Measurements from ENCODE around the gene HLA-DPA1. TPM values are rescaled to one million over a fixed set of nuclear protein-coding genes. Genes with fewer than 3 reads are reported as not detected.
A peak's percentile ranks its signal among the peaks of the same experiment; 100 is the strongest.

The HLA-DPA1 gene
- total and polyA plus RNA-seq, 10 of the 15 experiments (the other 5 are each of a cell fraction or from before 2014, with no cell fraction given): 508 to 1,640 (median 829) TPM

DNA sequence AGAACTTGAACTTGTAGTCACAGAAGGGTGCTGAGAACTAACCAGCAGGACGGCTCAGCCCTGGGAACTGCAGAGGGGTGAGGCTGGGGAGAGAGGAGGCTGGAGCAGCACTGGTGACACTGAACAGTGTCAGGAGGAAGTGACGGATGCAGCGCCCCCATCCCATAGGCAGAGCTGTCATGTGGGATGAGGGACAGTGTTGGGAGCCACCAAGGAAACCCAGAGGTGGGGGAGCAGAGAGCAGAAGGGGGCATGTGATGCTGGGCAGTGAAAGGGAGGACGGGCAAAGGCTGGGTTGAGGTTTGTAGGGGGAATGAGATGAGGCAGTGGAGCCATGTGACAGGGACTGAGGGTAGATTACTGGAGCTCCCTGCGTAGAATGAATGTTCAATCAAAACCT, 4.5 kb upstream of the HLA-DPA1 start (continued):
- TF ChIP-seq RELB (IDR thresholded peaks at IDR 0.05; ENCODE audit: low read depth): no peak
- TF ChIP-seq JUND (IDR thresholded peaks at IDR 0.05; ENCODE audit: low read depth, low read length): no peak
- TF ChIP-seq MXI1 (IDR thresholded peaks at IDR 0.05; ENCODE audit: low read depth, low read length): no peak

DNA sequence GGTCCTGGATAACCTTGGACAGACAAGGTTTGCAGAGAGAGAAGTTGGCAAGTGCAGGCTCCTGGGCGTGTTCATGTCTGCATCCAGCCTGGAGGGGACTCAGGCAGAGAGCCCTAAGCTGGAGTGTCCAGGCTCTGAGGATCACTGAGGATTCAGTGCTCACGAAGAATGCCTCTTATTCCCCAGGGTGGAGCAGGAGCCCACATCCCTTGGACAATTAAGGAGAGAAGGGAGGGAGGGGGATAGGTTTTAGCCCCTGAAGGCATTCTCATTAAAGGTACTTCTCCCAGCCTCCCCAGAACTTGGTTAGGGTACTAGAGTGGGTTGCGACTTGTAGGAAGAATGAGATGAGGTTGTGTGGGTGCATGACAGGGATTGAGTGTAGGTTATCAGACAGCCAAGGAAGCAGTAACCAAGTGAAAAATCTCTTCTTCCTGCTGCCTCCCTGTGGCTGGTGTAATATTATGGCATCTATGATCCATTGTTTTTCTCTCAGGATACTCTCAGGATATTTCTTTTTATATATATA, 3.0 kb upstream of the HLA-DPA1 start:
- intact Hi-C loops (cut with micrococcal nuclease; ENCODE audit: unreplicated experiment): no loop called here
- no peaks in the 10 kb centered on the region for H4K20me1 ChIP-seq (ENCODE audit: control insufficient read depth, insufficient read depth)
- FAIRE-seq: no peak
- RAD21 ChIA-PET (ENCODE audit: unreplicated experiment): interaction anchor here (0.9 to 7.9 kb wide), 16 partner anchors 13 to 640 kb away, joined by 3 to 172 read pairs (median 4); partner anchors contain the start of gene HLA-DMB
- no peak for ATAC-seq
- in situ Hi-C loops (cut with MboI): no loop called here
- no peaks in the 10 kb centered on the region for H3K9me3 ChIP-seq (replicated peaks; ENCODE audit: control insufficient read depth, insufficient read depth, low read length)
- BruUV-seq (replicated peaks): TSS peak; percentile 60
- SMC1A ChIA-PET (ENCODE audit: uncharacterized antibody, unreplicated experiment): interaction anchor here (0.7 to 8.9 kb wide), 15 partner anchors 9 to 123 kb away, joined by 3 to 176 read pairs (median 6); partner anchors contain the start of genes HLA-DMA and HLA-DOA
- CTCF ChIA-PET: interaction anchor here (1.0 to 6.0 kb wide), 16 partner anchors 12 to 195 kb away, joined by 3 to 55 read pairs (median 6); partner anchors contain the start of genes HLA-DOA, RPS18 and VPS52
- peak overlapping the region; percentile 82 for H3K4me3 ChIP-seq
- peak overlapping the region; percentile 99 for H3K27ac ChIP-seq (ENCODE audit: control insufficient read depth, insufficient read depth)
- peaks cover 89% of the 10 kb centered on the region for H3K79me2 ChIP-seq (ENCODE audit: control insufficient read depth, insufficient read depth, low read length)
- no peak for DNase-seq (ENCODE audit: low read depth, low spot score)
- 7% methylated on average over 3 of the region's 3 CpGs for WGBS (ENCODE audit: insufficient coverage, insufficient replicate concordance, low lambda C conversion rate, missing lambda C conversion rate)
- POLR2A ChIA-PET: interaction anchor here (0.7 to 8.8 kb wide), 16 partner anchors 19 to 453 kb away, joined by 3 to 330 read pairs (median 5); partner anchors contain the start of genes HLA-DMA, HLA-DOA, RING1 and TAP2
- H3K9ac ChIP-seq (ENCODE audit: control insufficient read depth, insufficient read depth, low read length): peak overlapping the region; percentile 97
- H3K4me2 ChIP-seq (ENCODE audit: control insufficient read depth, insufficient read depth): peak overlapping the region; percentile 80
- H3K27me3 ChIP-seq (replicated peaks in 1 of 2; ENCODE audit: control insufficient read depth in 2 of 2, insufficient read depth in 2 of 2, low read length in 1 of 2): no peaks in the 10 kb centered on the region
- no peak overlapping the region for H2AFZ ChIP-seq (ENCODE audit: control insufficient read depth, low read depth, low read length)
- peaks cover under 1 to 1% of the 10 kb centered on the region in 2 experiments; a peak in 2 of 4 replicates for H3K36me3 ChIP-seq (ENCODE audit: control insufficient read depth in 2 of 2, insufficient read depth in 2 of 2, low read length in 1 of 2)
- H3K4me1 ChIP-seq (ENCODE audit: control insufficient read depth, insufficient read depth, low read length): peaks cover 27% of the 10 kb centered on the region
- TF ChIP-seq, protein P1, sequence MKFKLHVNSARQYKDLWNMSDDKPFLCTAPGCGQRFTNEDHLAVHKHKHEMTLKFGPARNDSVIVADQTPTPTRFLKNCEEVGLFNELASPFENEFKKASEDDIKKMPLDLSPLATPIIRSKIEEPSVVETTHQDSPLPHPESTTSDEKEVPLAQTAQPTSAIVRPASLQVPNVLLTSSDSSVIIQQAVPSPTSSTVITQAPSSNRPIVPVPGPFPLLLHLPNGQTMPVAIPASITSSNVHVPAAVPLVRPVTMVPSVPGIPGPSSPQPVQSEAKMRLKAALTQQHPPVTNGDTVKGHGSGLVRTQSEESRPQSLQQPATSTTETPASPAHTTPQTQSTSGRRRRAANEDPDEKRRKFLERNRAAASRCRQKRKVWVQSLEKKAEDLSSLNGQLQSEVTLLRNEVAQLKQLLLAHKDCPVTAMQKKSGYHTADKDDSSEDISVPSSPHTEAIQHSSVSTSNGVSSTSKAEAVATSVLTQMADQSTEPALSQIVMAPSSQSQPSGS (IDR thresholded peaks at IDR 0.05; ENCODE audit: low read length): 0 out of 2 replicates have a peak, but pooled peaks have one; percentile 35
- TF ChIP-seq ZBTB4 (CRISPR knock-in tag; IDR thresholded peaks at IDR 0.05) (0 out of 2 replicates have a peak, but pooled peaks have one; percentile 39), CEBPB (IDR thresholded peaks at IDR 0.05; ENCODE audit: borderline replicate concordance in 1 of 2, low read depth in 2 of 2, low read length in 2 of 2) (0 out of 4 replicates have a peak, but pooled peaks of 1 of the 2 experiments have one; percentile 8), TCF12 (IDR thresholded peaks at IDR 0.05; ENCODE audit: low read depth, low read length) (no peak), IKZF1 (conservative IDR thresholded peaks at IDR 0.05) (no peak), SMAD5 (IDR thresholded peaks at IDR 0.05; ENCODE audit: low read depth) (0 out of 2 replicates have a peak, but pooled peaks have one; percentile 13), RAD21 (IDR thresholded peaks at IDR 0.05; ENCODE audit: insufficient read depth, low read depth, low read length) (peak; percentile 21; the same call in 1 of the 2 replicates), MXI1 (IDR thresholded peaks at IDR 0.05; ENCODE audit: low read depth, low read length) (no peak), ASH2L (IDR thresholded peaks at IDR 0.05; ENCODE audit: borderline replicate concordance, low read depth) (no peak)
- TF ChIP-seq, protein P2, sequence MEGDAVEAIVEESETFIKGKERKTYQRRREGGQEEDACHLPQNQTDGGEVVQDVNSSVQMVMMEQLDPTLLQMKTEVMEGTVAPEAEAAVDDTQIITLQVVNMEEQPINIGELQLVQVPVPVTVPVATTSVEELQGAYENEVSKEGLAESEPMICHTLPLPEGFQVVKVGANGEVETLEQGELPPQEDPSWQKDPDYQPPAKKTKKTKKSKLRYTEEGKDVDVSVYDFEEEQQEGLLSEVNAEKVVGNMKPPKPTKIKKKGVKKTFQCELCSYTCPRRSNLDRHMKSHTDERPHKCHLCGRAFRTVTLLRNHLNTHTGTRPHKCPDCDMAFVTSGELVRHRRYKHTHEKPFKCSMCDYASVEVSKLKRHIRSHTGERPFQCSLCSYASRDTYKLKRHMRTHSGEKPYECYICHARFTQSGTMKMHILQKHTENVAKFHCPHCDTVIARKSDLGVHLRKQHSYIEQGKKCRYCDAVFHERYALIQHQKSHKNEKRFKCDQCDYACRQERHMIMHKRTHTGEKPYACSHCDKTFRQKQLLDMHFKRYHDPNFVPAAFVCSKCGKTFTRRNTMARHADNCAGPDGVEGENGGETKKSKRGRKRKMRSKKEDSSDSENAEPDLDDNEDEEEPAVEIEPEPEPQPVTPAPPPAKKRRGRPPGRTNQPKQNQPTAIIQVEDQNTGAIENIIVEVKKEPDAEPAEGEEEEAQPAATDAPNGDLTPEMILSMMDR (IDR thresholded peaks at IDR 0.05 in 2 of 3, conservative IDR thresholded peaks at IDR 0.05 in 1 of 3; ENCODE audit: control insufficient read depth in 2 of 3, extremely low read depth in 1 of 3, insufficient read depth in 1 of 3, low read depth in 3 of 3, low read length in 3 of 3): peak in 2 of 3 experiments; percentile 6 to 32; a peak in 2 of 6 replicates

All from GM12878 (cell line).